Tibial nerve (tissue), 4 donors: ENCODE results near the gene ADGRG3. TPM values are rescaled to one million over a fixed set of nuclear protein-coding genes. Genes with fewer than 3 reads are reported as not detected.

ENCODE experiments used
- DNase-seq, 2 donors: peaks; one replicate each; pipeline ENCODE4 v3.0.0-alpha.2; 2019; ENCODE audit warnings: low spot score in 2 of 2
- H3K27ac ChIP-seq, 4 donors: fragments of 200-600 bp; sonication (generic) in 3 of 4; one replicate each; pipeline ENCODE4 v1.5.1; 2017 to 2019; ENCODE audit warnings: mild to moderate bottlenecking in 1 of 4
- H3K27me3 ChIP-seq, 2 donors: fragments of 200-600 bp; sonication (generic) in 1 of 2; one replicate each; pipeline versions ENCODE4 v1.5.1 to v1.6.0; 2017 to 2019
- H3K36me3 ChIP-seq, 3 donors: fragments of 200-600 bp; sonication (generic); one replicate each; pipeline ENCODE4 v1.5.1; 2018 to 2019
- H3K4me1 ChIP-seq, 4 donors: fragments of 200-600 bp; sonication (generic) in 3 of 4; one replicate each; pipeline ENCODE4 v1.5.1; 2017 to 2019
- H3K4me3 ChIP-seq, 4 donors: fragments of 200-600 bp; sonication (generic) in 3 of 4; one replicate each; pipeline ENCODE4 v1.5.1; 2017 to 2019; ENCODE audit warnings: mild to moderate bottlenecking in 1 of 4, moderate library complexity in 1 of 4
- H3K9me3 ChIP-seq, 4 donors: fragments of 200-600 bp; sonication (generic) in 3 of 4; one replicate each; pipeline ENCODE4 v1.5.1; 2017 to 2019
- CTCF ChIP-seq, 5 experiments: fragments of 200-600 bp in 3 of 5; fragments of 450-650 bp in 2 of 5; sonication (generic) in 3 of 5; IDR thresholded peaks; one replicate each; pipeline ENCODE4 v1.5.1; 2016 to 2019; ENCODE audit warnings: antibody characterized with exemption in 5 of 5, mild to moderate bottlenecking in 3 of 5, moderate library complexity in 2 of 5
- EP300 ChIP-seq, 2 donors: sonication (generic); formaldehyde crosslinking; IDR thresholded peaks; one replicate each; pipeline ENCODE4 v1.6.1; 2017; ENCODE audit warnings: antibody characterized with exemption in 2 of 2, mild to moderate bottlenecking in 1 of 2
- POLR2A ChIP-seq, 2 donors: fragments of 450-650 bp; IDR thresholded peaks; one replicate each; pipeline ENCODE4 v1.6.1; 2017; ENCODE audit warnings: antibody characterized with exemption in 2 of 2, mild to moderate bottlenecking in 2 of 2, moderate library complexity in 2 of 2
- WGBS, 2 donors: methylation state at CpG; one replicate each; pipeline ENCODE4 v1.1.5; 2018; 5-methylcytosine and 5-hydroxymethylcytosine counted together
- total RNA-seq, 4 donors: library from RNA; depleted of rRNA; stranded (reverse); fragments of >200 nt; gene quantifications; one replicate each; pipeline ENCODE4 v1.1.0, GENCODE V29; 2016

ADGRG3 gene
- total RNA-seq, 4 donors from 2014 or later: 0.21 to 1.8 (median 0.90) TPM; not detected in 1

GRCh38 chr16:57736419-57737351 is 68.6 kb downstream of the ADGRG3 start:
- H3K4me1 ChIP-seq: peaks cover 0 to 28% (median 16%) of the 10 kb centered on the region in 4 donors
- H3K4me3 ChIP-seq: peak overlapping the region; percentile 59 to 81 (median 74)
- H3K9me3 ChIP-seq: no peaks in the 10 kb centered on the region
- TF ChIP-seq EP300 (IDR thresholded peaks at IDR 0.05) (no peak), CTCF (IDR thresholded peaks at IDR 0.05) (peak in 2 of 5 experiments; percentile 8 to 12), POLR2A (IDR thresholded peaks at IDR 0.05) (no peak)
- peak overlapping the region in 3 of 4 donors; percentile 73 to 82 (median 78) for H3K27ac ChIP-seq
- peak in 1 of 2 donors; percentile 25 for DNase-seq
- WGBS, 2 donors: 11 to 15% methylated on average over 22 to 23 of the region's 23 CpGs
- no peaks in the 10 kb centered on the region for H3K27me3 ChIP-seq
- peaks cover 0 to 13% (median 0%) of the 10 kb centered on the region in 3 donors for H3K36me3 ChIP-seq

- no peak overlapping the region for H3K27ac ChIP-seq
- no peak overlapping the region for H3K4me3 ChIP-seq
- H3K4me1 ChIP-seq: peaks cover 0 to 28% (median 16%) of the 10 kb centered on the region in 4 donors
- no peaks in the 10 kb centered on the region for H3K27me3 ChIP-seq
- TF ChIP-seq CTCF (IDR thresholded peaks at IDR 0.05) (no peak), EP300 (IDR thresholded peaks at IDR 0.05) (no peak), POLR2A (IDR thresholded peaks at IDR 0.05) (no peak)
- no peak for DNase-seq
- no peaks in the 10 kb centered on the region for H3K9me3 ChIP-seq
- H3K36me3 ChIP-seq: peaks cover 0 to 32% (median 0%) of the 10 kb centered on the region in 3 donors
- WGBS, 2 donors: 96 to 97% methylated on average over 7 of the region's 7 CpGs
These were observed 70.7 kb downstream of the ADGRG3 start for GRCh38 chr16:57738844-57739243.

Other genes starting within 250 kb of the ADGRG3 start
- 10 to 100 TPM; 23.4 to 26.7 (median 25.7) TPM for gene CIAPIN1, start 220.9 kb upstream of the ADGRG3 start, total RNA-seq
- gene COQ9, start 220.8 kb upstream of the ADGRG3 start, total RNA-seq: 10 to 100 TPM; 20.6 to 35.0 (median 27.5) TPM
- 100 to 1,000 TPM in 3 of 4 donors, 10 to 100 TPM in 1; 77.1 to 146 (median 101) TPM for gene POLR2C, start 205.6 kb upstream of the ADGRG3 start, total RNA-seq
- 10 to 100 TPM; 22.8 to 33.1 (median 29.1) TPM for gene DOK4, start 181.8 kb upstream of the ADGRG3 start, total RNA-seq
- gene CCDC102A, start 131.7 kb upstream of the ADGRG3 start, total RNA-seq: 10 to 100 TPM; 17.4 to 30.4 (median 24.5) TPM
- 1 to 10 TPM in 2 of 4 donors, under 1 TPM in 1, not detected in 1; 0.22 to 3.3 (median 1.2) TPM for gene ADGRG5, start 125.7 kb upstream of the ADGRG3 start, total RNA-seq
- 10 to 100 TPM in 3 of 4 donors, 1 to 10 TPM in 1; 9.0 to 59.4 (median 41.8) TPM for gene ADGRG1, start 39.7 kb upstream of the ADGRG3 start, total RNA-seq
- gene DRC7, start 26.5 kb downstream of the ADGRG3 start, total RNA-seq: 1 to 10 TPM in 1 of 4 donors, under 1 TPM in 1, not detected in 2; 0.22 to 2.1 TPM
- 10 to 100 TPM; 21.0 to 36.8 (median 27.5) TPM for gene KATNB1, start 67.5 kb downstream of the ADGRG3 start, total RNA-seq
- 10 to 100 TPM; 50.9 to 87.0 (median 60.2) TPM for gene KIFC3, start 134.2 kb downstream of the ADGRG3 start, total RNA-seq